NCI-H82 (cell line): Measurements from ENCODE around the gene MARVELD3.
"Not testable (repeated sequence)": the region's sequence is repeated elsewhere in the genome, so short reads cannot be mapped to it uniquely, and the experiment has no call there.

ENCODE experiments used
- DNase-seq: peaks from one replicate; lab custom pipeline; 2025; lab: John Stamatoyannopoulos, UW

Gene MARVELD3

DNA sequence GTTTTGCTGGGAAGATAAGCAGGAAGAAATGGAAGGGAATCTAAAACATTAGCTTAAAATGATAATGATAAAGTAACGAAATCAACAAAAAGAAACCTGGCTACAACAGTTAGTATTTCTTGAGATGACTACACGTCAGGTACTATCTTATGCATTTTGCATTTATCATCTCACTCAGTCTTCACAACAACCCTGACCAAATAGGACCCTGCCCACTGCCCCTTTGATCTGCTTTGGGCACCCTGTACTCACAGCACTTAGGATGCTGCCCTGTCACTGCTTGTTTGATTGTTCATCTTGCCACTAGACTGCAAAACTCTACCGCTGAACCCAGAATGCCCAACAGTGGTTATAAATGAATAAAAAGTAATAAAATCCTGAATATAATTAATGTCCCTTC lies 45.2 kb downstream of the MARVELD3 start:
- no peak for DNase-seq

DNA sequence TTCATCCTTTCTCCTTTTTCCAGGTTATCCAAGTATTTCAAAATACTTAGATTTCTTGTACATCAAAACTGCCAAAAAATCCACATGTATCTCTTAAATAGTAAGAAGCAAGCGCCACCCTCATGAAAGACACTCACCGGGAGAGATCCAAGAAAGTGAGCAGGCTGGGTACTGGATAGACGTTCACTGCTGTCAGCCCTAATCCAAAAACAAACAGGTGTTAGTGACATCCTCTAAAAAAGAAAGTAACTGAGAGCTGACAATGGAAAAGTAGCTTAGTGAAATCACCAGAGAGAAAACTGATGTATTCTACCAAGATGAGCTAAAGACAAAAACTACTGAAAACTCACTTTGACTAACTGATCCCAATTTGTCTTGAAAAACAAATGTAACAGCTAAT lies 46.1 kb downstream of the MARVELD3 start:
- no peak for DNase-seq

DNA sequence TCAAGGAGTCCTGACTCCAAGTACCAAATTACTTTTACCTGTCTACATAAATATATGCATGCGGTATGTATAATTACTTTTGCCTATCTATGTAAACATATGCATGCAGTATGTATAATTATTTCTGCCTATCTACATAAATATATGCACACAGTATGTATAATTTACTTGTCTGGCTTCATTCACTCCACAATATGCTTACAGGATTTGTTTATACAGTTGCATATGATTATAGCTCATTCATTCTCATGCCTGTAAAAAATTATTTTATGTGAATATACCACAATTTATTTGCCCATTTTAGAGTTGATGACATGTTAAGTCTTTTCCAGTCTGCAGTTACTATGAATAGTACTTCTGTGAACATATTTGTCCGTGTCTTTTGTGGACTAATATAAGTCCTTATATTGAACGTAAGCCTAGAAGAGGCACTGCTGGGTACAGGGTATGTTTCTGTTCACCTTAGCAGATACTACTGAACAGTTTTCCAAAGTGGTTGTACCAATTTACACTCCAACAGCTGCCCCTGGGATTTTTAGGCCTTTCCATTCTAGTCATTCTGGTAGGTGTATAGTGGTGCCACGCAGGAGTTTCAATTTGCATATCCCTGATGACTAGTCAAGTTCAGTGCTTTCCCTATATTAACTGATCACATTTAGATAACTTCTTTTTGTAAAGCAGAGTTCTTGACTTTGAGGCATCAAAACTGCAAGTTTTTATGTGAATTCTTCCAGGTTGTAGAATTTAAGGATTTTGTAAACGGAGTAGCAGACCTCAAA lies 47.0 kb downstream of the MARVELD3 start:
- DNase-seq: no peak

DNA sequence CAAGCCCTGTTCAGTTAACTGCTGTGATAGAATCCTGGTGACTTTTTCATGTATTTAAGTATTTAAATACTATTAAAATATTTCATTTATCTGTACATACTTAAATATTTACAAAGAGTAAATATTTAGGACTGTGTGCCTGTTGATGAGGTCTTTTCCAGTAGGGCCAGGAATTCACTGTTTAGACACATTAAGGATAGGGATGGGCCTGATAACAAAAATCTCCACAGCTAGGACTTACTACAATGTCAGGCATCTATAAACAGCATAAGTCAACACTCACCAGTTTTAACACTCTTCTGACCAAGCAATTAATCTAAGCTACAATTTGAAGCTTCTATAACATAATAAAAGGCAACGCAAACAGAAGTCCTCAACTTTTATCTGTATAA lies 47.6 kb downstream of the MARVELD3 start:
- DNase-seq: no peak

DNA sequence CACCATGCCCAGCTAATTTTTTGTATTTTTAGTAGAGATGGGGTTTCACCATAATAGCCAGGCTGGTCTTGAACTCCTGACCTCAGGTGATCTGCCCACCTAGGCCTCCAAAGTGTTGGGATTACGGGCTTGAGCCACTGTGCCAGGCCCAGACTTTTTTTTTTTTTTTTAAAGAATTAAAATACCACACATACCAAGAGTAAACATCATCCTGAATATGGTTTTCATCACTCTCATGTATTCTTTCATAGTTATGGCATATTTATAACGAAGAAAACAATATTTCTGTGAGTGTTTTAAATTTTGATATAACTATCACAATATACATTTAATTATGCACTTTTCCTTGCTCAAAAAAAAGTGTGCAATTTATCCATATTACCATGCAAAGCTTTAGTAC lies 48.2 kb downstream of the MARVELD3 start:
- DNase-seq: no peak

DNA sequence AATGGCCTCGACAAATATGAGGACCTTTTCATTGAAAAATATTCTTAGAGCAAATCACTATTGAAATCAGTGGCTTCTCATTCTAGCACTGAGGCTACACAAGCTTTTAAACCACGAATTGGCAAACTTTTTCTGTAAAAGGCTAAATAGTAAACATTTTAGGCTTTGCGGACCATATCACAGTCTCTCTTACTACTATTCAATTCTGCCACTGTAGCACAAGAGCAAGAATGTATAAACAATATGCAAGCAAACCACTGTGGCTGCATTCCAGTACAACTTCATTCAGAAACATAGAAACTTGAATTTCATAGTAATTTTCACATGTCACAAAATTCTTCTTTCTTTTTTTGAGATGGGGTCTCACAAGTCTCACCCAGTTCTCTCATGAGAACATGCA lies 49.4 kb downstream of the MARVELD3 start:
- no peak for DNase-seq

DNA sequence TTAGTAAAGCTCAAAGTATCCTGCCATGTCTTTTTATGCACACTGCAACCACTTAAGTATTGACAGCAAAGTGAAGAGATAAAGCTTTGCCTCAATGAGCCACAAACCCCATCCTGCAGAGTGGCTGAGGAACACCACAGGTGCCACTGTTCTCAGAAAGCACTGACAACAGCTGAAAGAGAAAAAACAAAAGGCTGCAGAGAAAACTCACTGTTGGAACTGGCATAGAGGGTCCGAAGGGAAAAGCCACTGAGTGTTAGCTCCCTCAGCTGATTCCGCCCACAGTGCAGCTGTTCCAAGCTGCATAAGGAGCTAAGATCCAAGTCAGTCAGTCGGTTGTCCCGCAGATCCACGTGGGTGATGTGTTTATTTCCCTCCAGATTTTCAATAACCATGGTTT lies 50.3 kb downstream of the MARVELD3 start:
- DNase-seq: no peak

DNA sequence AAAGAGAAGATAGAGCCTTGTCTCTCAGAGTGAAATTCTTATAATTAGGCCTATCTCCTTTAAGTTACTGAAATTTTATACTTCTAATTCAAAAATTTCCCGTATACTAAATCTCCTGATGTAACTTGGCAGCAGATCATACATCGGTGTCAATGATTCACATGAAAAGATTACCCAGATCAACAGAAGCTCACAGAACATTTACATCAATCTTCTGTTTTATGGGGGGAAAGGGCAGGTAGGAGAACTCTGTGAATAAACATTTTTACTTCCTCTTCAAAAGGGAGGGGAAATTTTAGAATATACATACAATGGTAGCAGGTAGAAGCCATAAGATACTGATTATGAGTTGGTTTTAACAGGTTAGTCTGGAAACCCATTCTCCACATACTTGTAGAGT lies 55.4 kb downstream of the MARVELD3 start:
- no peak for DNase-seq

DNA sequence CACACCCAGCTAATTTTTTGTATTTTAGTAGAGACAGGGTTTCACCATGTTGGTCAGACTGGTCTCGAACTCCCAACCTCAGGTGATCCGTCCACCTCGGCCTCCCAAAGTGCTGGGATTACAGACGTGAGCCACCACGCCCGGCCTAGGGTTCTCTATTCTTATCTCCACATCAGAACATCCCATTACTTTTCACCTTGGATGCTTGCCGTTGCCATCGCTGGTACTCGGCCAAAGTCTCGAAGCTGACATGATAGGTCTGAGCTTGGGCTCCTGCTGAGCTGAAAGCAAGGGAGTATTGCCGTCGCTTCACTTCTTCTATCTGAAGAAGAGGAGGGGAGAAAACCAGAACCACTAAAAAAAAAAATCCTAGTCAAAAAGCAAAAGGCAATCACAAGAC lies 58.3 kb downstream of the MARVELD3 start:
- not testable (repeated sequence) for DNase-seq
